Transverse colon (tissue), 4 donors: ENCODE data around the gene GTF3C1. TPM values are rescaled to one million over a fixed set of nuclear protein-coding genes. Genes with fewer than 3 reads are reported as not detected.

Experiments
- DNase-seq: peaks from one replicate; pipeline ENCODE4 v3.0.0-alpha.2; 2019
- H3K27ac ChIP-seq, 4 donors: fragments of 200-600 bp; sonication (generic); 2 replicates each; pipeline ENCODE4 v1.5.1; 2016 to 2018; ENCODE audit warnings: inconsistent platforms in 4 of 4
- H3K27me3 ChIP-seq: fragments of 200-600 bp; sonication (generic); 2 replicates; pipeline ENCODE4 v1.5.1; 2017; ENCODE audit warnings: inconsistent platforms
- H3K36me3 ChIP-seq, 4 donors: fragments of 200-600 bp; sonication (generic); 2 replicates each; pipeline ENCODE4 v1.5.1; 2017 to 2019; ENCODE audit warnings: inconsistent platforms in 4 of 4
- H3K4me1 ChIP-seq, 4 donors: fragments of 200-600 bp; sonication (generic); 2 replicates each; pipeline ENCODE4 v1.5.1; 2017 to 2020; ENCODE audit warnings: inconsistent platforms in 4 of 4
- H3K4me3 ChIP-seq, 4 donors: fragments of 200-600 bp; sonication (generic); 1 replicate in 1 of 4; 2 replicates in 3 of 4; pipeline versions ENCODE4 v1.5.1 to v1.6.1; 2017 to 2019; ENCODE audit warnings: inconsistent platforms in 4 of 4
- H3K9me3 ChIP-seq, 2 donors: fragments of 200-600 bp; sonication (generic); 2 replicates each; pipeline ENCODE4 v1.5.1; 2017 to 2019; ENCODE audit warnings: inconsistent platforms in 2 of 2
- EP300 ChIP-seq: sonication (generic); formaldehyde crosslinking; IDR thresholded peaks from one replicate; pipeline ENCODE4 v1.6.1; 2017; ENCODE audit warnings: antibody characterized with exemption, low read depth
- POLR2A ChIP-seq: fragments of 450-650 bp; IDR thresholded peaks from one replicate; pipeline ENCODE4 v1.6.1; 2016; ENCODE audit warnings: antibody characterized with exemption, mild to moderate bottlenecking, moderate library complexity
- POLR2AphosphoS5 ChIP-seq, 3 donors: sonication (generic); formaldehyde crosslinking; IDR thresholded peaks; one replicate each; pipeline ENCODE4 v1.6.1; 2016; ENCODE audit warnings: antibody characterized with exemption in 3 of 3
- WGBS, 2 donors: methylation state at CpG; one replicate each; pipeline ENCODE4 v1.1.5; 2018; ENCODE audit warnings: low coverage in 1 of 2; 5-methylcytosine and 5-hydroxymethylcytosine counted together
- in situ Hi-C, 4 donors: fragments of 200-750 bp; cut with MboI; loops; one replicate each; pipeline versions ENCODE4 v1.15.0 to v1.15.1; 2017; ENCODE audit warnings: low sequenced_read_pairs in 3 of 4, low pct_ligation_motif_present in 1 of 4, low pct_unique_long_range_greater_than_20kb in 1 of 4
- intact Hi-C: fragments of 100-400 bp; cut with DNase I; formaldehyde crosslinking; loops from one replicate; pipeline ENCODE4 v1.15.1; 2023; ENCODE audit warnings: low total_unique reads
- total RNA-seq, 4 donors: library from RNA; depleted of rRNA; stranded (reverse); fragments of >200 nt; gene quantifications; one replicate each; pipeline ENCODE4 v1.1.0, GENCODE V29; 2016
- TF ChIP-seq, protein P1 (sequence below), 5 experiments: fragments of 200-600 bp in 3 of 5; fragments of 450-650 bp in 2 of 5; sonication (generic) in 3 of 5; IDR thresholded peaks; 1 replicate in 2 of 5; 2 replicates in 3 of 5; pipeline ENCODE4 v1.5.1; 2016 to 2017; ENCODE audit warnings: antibody characterized with exemption in 5 of 5, inconsistent platforms in 3 of 5, mild to moderate bottlenecking in 2 of 5, moderate library complexity in 1 of 5

The GTF3C1 gene
- total RNA-seq, 4 donors from 2014 or later: 49.6 to 129 (median 60.1) TPM

DNA sequence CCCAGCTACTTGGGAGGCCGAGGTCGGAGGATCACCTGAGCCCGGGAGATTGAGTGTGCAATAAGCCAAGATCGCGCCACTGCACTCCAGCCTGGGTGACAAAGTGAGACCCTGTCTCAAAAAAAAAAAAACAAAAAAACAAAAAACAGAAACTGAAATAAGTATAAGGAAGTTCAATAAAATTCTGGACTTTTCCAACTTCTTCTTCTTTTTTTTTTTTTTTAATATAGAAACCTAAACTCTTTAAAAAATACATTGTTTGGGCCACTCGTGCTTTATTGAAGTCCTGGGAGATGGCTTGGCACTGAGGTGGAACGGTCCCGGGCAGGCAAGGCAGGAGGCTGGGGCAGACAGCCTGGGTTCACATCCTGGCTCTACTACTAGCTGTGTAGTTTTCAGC is 37.0 kb upstream of the GTF3C1 start:
- H3K4me1 ChIP-seq: no peaks in the 10 kb centered on the region
- no peak for DNase-seq
- H3K27ac ChIP-seq: no peak overlapping the region
- H3K4me3 ChIP-seq: no peak overlapping the region
- peaks cover 0 to 2% of the 10 kb centered on the region in 2 donors for H3K9me3 ChIP-seq
- 82 to 85% methylated on average over 8 of the region's 8 CpGs for WGBS, 2 donors
- H3K36me3 ChIP-seq: peaks cover 0 to 4% (median 0%) of the 10 kb centered on the region in 4 donors
- in situ Hi-C loops: no loop called here
- TF ChIP-seq EP300: no peak
- TF ChIP-seq POLR2A: no peak
- TF ChIP-seq POLR2AphosphoS5 (IDR thresholded peaks at IDR 0.05): no peak
- TF ChIP-seq, protein P1, sequence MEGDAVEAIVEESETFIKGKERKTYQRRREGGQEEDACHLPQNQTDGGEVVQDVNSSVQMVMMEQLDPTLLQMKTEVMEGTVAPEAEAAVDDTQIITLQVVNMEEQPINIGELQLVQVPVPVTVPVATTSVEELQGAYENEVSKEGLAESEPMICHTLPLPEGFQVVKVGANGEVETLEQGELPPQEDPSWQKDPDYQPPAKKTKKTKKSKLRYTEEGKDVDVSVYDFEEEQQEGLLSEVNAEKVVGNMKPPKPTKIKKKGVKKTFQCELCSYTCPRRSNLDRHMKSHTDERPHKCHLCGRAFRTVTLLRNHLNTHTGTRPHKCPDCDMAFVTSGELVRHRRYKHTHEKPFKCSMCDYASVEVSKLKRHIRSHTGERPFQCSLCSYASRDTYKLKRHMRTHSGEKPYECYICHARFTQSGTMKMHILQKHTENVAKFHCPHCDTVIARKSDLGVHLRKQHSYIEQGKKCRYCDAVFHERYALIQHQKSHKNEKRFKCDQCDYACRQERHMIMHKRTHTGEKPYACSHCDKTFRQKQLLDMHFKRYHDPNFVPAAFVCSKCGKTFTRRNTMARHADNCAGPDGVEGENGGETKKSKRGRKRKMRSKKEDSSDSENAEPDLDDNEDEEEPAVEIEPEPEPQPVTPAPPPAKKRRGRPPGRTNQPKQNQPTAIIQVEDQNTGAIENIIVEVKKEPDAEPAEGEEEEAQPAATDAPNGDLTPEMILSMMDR (IDR thresholded peaks at IDR 0.05): no peak
- H3K27me3 ChIP-seq: no peaks in the 10 kb centered on the region
- intact Hi-C loops: no loop called here

DNA sequence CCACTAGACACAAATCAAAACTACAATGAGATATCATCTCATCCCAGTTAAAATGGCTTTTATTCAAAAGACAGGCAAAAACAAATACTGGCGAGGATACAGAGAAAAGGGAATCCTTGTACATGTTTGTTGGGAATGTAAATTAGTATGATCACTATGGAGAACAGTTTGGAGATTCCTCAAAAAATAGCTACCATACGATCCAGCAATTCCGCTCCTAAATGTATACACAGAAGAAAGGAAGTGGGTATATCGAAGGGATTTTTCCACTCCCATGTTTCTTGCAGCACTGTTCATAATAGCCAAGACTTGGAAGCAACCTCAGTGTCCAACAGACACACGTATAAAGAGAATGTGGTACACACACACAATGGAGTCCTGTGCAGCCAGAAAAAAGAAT is 35.5 kb upstream of the GTF3C1 start:
- no peak for DNase-seq
- intact Hi-C loops (no loop called here), in situ Hi-C loops (no loop called here)
- Histone ChIP-seq H3K27me3 (no peaks in the 10 kb centered on the region), H3K4me3 (no peak overlapping the region), H3K4me1 (no peaks in the 10 kb centered on the region), H3K9me3 (peaks cover 0 to 2% of the 10 kb centered on the region in 2 donors), H3K36me3 (peaks cover 0 to 4% (median 0%) of the 10 kb centered on the region in 4 donors), H3K27ac (no peak overlapping the region)
- TF ChIP-seq POLR2A: no peak
- TF ChIP-seq EP300: no peak
- TF ChIP-seq, protein P1 (IDR thresholded peaks at IDR 0.05): no peak
- TF ChIP-seq POLR2AphosphoS5 (IDR thresholded peaks at IDR 0.05): no peak
- WGBS, 2 donors: 93 to 95% methylated on average over 5 of the region's 5 CpGs

DNA sequence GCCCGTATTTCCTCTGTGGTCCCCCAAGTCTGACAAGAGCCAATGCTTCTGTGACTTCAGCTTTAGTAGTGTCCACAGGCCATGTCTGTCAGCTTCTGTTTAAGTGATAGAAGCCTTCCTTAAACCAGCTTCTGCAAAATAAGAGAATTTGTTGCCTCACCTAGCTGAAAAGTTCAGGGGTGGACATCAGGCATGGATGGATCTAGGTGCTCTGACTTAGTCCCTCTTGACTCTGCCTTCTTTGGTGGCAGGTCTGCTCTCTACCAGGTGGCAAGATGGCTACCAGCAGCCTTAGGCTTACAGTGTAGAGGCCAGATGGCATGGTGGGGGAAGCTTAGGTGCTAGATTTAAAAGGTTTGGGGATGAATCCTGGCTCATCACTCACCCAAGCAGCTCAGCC is 33.9 kb upstream of the GTF3C1 start:
- intact Hi-C loops: no loop called here
- WGBS, 2 donors: 100% methylated on average over 1 of the region's 1 CpG; no CpG with 5 or more reads in 1 of the 2 donors

DNA sequence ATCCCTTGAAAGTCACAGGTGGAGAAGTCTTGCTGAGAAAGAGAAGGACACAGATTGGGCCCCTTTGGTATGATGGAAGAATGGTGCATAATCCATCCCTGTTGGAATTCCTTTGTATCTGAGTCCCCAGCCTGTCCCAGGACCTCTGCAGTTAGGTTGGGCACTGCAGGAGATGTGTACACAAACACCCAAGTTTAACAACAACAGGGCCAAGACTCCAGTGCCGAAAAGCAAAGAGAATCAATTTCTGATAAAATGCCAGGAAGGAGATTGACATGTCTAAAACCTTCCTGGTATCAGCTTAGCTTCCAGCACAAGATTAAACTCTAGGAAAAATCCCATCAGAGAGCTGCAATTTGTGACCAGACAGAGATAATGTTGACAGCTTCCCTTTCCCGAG is 33.2 kb upstream of the GTF3C1 start:
- DNase-seq: no peak
- intact Hi-C loops: no loop called here
- peaks cover 0 to 4% (median 0%) of the 10 kb centered on the region in 4 donors for H3K36me3 ChIP-seq
- no peaks in the 10 kb centered on the region for H3K9me3 ChIP-seq
- TF ChIP-seq EP300: no peak
- TF ChIP-seq, protein P1 (IDR thresholded peaks at IDR 0.05): no peak
- no peak for TF ChIP-seq POLR2A
- no peak for TF ChIP-seq POLR2AphosphoS5 (IDR thresholded peaks at IDR 0.05)
- peaks cover 0 to 4% (median 0%) of the 10 kb centered on the region in 4 donors for H3K4me1 ChIP-seq
- WGBS, 2 donors: 81% methylated on average over 2 of the region's 2 CpGs; no CpG with 5 or more reads in 1 of the 2 donors
- H3K4me3 ChIP-seq: no peak overlapping the region
- in situ Hi-C loops: no loop called here
- no peak overlapping the region for H3K27ac ChIP-seq
- H3K27me3 ChIP-seq: no peaks in the 10 kb centered on the region

More for the DNA sequence above, 33.9 kb upstream of the GTF3C1 start:
- TF ChIP-seq, protein P1 (IDR thresholded peaks at IDR 0.05): no peak
- Histone ChIP-seq H3K4me1 (peaks cover 0 to 4% (median 0%) of the 10 kb centered on the region in 4 donors), H3K27me3 (no peaks in the 10 kb centered on the region), H3K4me3 (no peak overlapping the region), H3K27ac (no peak overlapping the region), H3K9me3 (no peaks in the 10 kb centered on the region), H3K36me3 (peaks cover 0 to 4% (median 0%) of the 10 kb centered on the region in 4 donors)
- no peak for DNase-seq
- in situ Hi-C loops: no loop called here
